Trophoblast cell (in vitro differentiated cells and primary cell): Measurements from ENCODE around the gene C15orf39.

ENCODE experiments used
- DNase-seq, 2 donors: peaks; one replicate each; pipeline ENCODE4 v3.0.0-alpha.2; 2016
- H2AFZ ChIP-seq: 2 replicates; pipeline ENCODE4 v1.6.1; 2013; ENCODE audit warnings: low read length, moderate library complexity, mild to moderate bottlenecking; ENCODE audit not compliant: insufficient read depth, poor library complexity
- H2AK5ac ChIP-seq: 2 replicates; pipeline ENCODE4 v1.6.1; 2013; ENCODE audit warnings: mild to moderate bottlenecking, low read length
- H2BK120ac ChIP-seq: 2 replicates; pipeline ENCODE4 v1.6.1; 2013; ENCODE audit warnings: low read length, mild to moderate bottlenecking, moderate library complexity; ENCODE audit not compliant: insufficient read depth, poor library complexity
- H2BK12ac ChIP-seq: 2 replicates; pipeline ENCODE4 v1.6.1; 2013; ENCODE audit warnings: mild to moderate bottlenecking, low read length, moderate library complexity
- H2BK5ac ChIP-seq: 2 replicates; pipeline ENCODE4 v1.6.1; 2013; ENCODE audit warnings: low read length, low read depth, moderate library complexity, mild to moderate bottlenecking; ENCODE audit not compliant: poor library complexity
- H3K14ac ChIP-seq: 2 replicates; pipeline ENCODE4 v1.6.1; 2013; ENCODE audit warnings: mild to moderate bottlenecking, low read length
- H3K18ac ChIP-seq: 2 replicates; pipeline ENCODE4 v1.6.1; 2013; ENCODE audit warnings: mild to moderate bottlenecking, low read length
- H3K23ac ChIP-seq: 2 replicates; pipeline ENCODE4 v1.6.1; 2013; ENCODE audit warnings: low read length
- H3K27ac ChIP-seq: 2 replicates; pipeline ENCODE4 v1.5.1; 2013; ENCODE audit warnings: low read depth, mild to moderate bottlenecking, inconsistent platforms, low read length, moderate library complexity
- H3K27me3 ChIP-seq: 2 replicates; pipeline ENCODE4 v1.6.1; 2013; ENCODE audit warnings: inconsistent platforms, mild to moderate bottlenecking, low read length, moderate library complexity; ENCODE audit not compliant: insufficient read depth
- H3K36me3 ChIP-seq, 2 experiments: 1 replicate in 1 of 2; 2 replicates in 1 of 2; pipeline ENCODE4 v1.6.1; 2013; ENCODE audit warnings: low read length in 2 of 2, mild to moderate bottlenecking in 2 of 2, moderate library complexity in 1 of 2; ENCODE audit not compliant: insufficient read depth in 2 of 2, control insufficient read depth in 1 of 2
- H3K4ac ChIP-seq: 2 replicates; pipeline ENCODE4 v1.6.1; 2013; ENCODE audit warnings: low read depth, mild to moderate bottlenecking, low read length, moderate library complexity
- H3K4me1 ChIP-seq, 2 experiments: 1 replicate in 1 of 2; 2 replicates in 1 of 2; pipeline ENCODE4 v1.6.1; 2013; ENCODE audit warnings: low read length in 2 of 2, mild to moderate bottlenecking in 2 of 2, moderate library complexity in 1 of 2; ENCODE audit not compliant: insufficient read depth in 2 of 2, control insufficient read depth in 1 of 2
- H3K4me2 ChIP-seq: 2 replicates; pipeline ENCODE4 v1.6.1; 2013; ENCODE audit warnings: inconsistent platforms, mild to moderate bottlenecking, low read length, moderate library complexity
- H3K4me3 ChIP-seq: 2 replicates; pipeline ENCODE4 v1.5.1; 2013; ENCODE audit warnings: mild to moderate bottlenecking, low read depth, low read length, inconsistent platforms
- H3K79me1 ChIP-seq: one replicate; pipeline ENCODE4 v1.6.1; 2013; ENCODE audit warnings: low read length
- H3K79me2 ChIP-seq: 2 replicates; pipeline ENCODE4 v1.6.1; 2013; ENCODE audit warnings: low read length, mild to moderate bottlenecking; ENCODE audit not compliant: control insufficient read depth, insufficient read depth, poor library complexity
- H3K9ac ChIP-seq: 2 replicates; pipeline ENCODE4 v1.6.1; 2013; ENCODE audit warnings: mild to moderate bottlenecking, low read length
- H3K9me3 ChIP-seq: 2 replicates; pipeline ENCODE4 v1.6.1; 2013; ENCODE audit warnings: low read depth, mild to moderate bottlenecking, control low read depth, inconsistent platforms, low read length; ENCODE audit not compliant: insufficient read depth
- H4K12ac ChIP-seq: 2 replicates; pipeline ENCODE4 v1.6.1; 2013; ENCODE audit warnings: low read depth, mild to moderate bottlenecking, low read length, moderate library complexity
- H4K8ac ChIP-seq: 2 replicates; pipeline ENCODE4 v1.6.1; 2013; ENCODE audit warnings: low read depth, mild to moderate bottlenecking, low read length, moderate library complexity
- H4K91ac ChIP-seq: one replicate; pipeline ENCODE4 v1.6.1; 2013; ENCODE audit warnings: low read depth, mild to moderate bottlenecking, low read length, moderate library complexity
- WGBS: extraction: QIAGEN DNeasy Blood & Tissue Kit; methylation state at CpG from one replicate; pipeline ENCODE4 v1.1.7; 2013; ENCODE audit warnings: missing lambda C conversion rate; ENCODE audit not compliant: insufficient read length, insufficient coverage; ENCODE audit errors: extremely low coverage; 5-methylcytosine and 5-hydroxymethylcytosine counted together

C15orf39 gene

DNA sequence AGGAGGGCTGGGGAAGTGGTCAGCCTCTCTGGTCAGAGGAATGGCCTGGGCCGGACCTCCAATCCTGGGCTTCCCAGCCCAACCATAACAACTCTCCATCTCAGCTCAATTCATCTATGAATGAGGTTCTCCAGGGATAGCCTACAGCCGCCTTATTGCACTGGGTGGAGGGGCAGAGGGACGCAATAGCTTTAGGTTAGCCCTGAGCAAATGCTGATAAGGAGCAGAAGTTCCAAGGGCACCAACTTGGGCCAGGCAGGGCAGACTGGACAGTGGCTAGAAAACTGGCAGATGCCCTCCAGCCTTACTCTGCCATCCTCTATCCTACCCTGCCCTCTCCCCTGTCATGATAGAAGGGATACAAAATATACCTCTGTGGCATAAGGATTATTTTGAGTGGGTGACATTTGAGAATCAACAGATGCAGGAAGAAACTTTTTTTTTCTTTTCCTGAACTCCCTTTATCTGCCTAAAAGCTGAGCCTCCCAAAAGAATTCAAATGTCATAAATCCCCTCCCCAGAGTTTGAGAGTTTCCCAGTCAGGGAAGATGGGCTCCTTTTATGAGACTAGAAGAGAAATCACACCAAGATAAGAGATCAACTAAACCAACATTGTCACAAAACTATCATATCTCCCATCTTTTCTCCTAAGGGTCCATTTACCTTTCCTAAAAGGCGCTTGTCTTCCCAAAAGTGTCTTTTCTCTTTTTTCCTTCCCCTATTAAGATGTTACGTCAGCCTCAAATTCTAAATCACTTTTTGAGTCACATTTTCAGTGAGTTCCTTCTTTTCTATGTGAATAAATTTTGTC is 40.4 kb upstream of the C15orf39 start:
- no peak overlapping the region for H3K14ac ChIP-seq
- no peak overlapping the region for H3K27ac ChIP-seq
- H3K36me3 ChIP-seq: no peaks in the 10 kb centered on the region
- DNase-seq: no peak
- no peaks in the 10 kb centered on the region for H3K79me1 ChIP-seq
- H4K12ac ChIP-seq: no peak overlapping the region
- H2BK12ac ChIP-seq: no peak overlapping the region
- H3K18ac ChIP-seq: no peak overlapping the region
- no peak overlapping the region for H4K91ac ChIP-seq
- no peak overlapping the region for H2BK120ac ChIP-seq
- no peaks in the 10 kb centered on the region for H3K27me3 ChIP-seq
- no peak overlapping the region for H3K9ac ChIP-seq
- no peak overlapping the region for H3K4ac ChIP-seq
- no peaks in the 10 kb centered on the region for H3K4me1 ChIP-seq
- no peaks in the 10 kb centered on the region for H3K79me2 ChIP-seq
- H3K23ac ChIP-seq: no peak overlapping the region
- H2AFZ ChIP-seq: no peak overlapping the region
- no peak overlapping the region for H4K8ac ChIP-seq
- no peak overlapping the region for H2BK5ac ChIP-seq
- no peak overlapping the region for H3K4me3 ChIP-seq
- WGBS: no CpG with 5 or more reads among the region's 5 CpGs
- H3K4me2 ChIP-seq: no peak overlapping the region
- H3K9me3 ChIP-seq: no peaks in the 10 kb centered on the region
- H2AK5ac ChIP-seq: no peak overlapping the region

DNA sequence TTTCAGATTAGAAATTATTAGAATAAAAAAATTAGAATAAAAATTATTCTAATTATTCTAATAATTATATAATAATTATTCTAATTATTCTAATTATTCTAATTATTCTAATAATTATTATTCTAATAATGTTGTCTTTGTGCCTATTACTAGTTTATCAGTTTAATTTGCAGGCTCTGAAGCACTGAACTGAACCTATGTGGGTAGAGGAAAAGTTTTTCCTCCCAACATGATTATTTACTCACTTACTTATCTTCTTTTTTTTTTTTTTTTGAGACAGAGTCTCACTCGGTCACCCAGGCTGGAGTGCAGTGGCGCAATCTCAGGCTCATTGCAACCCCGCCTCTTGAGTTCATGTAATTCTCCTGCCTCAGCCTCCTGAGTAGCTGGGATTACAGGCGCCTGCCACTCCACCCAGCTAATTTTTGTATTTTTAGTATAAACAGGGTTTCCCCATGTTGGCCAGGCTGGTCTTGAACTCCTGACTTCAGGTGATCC is 39.7 kb upstream of the C15orf39 start:
- H3K27me3 ChIP-seq: no peaks in the 10 kb centered on the region
- no peak overlapping the region for H2BK5ac ChIP-seq
- H3K4me1 ChIP-seq: no peaks in the 10 kb centered on the region
- no peak overlapping the region for H4K8ac ChIP-seq
- no peak overlapping the region for H2BK12ac ChIP-seq
- no peak overlapping the region for H3K4me2 ChIP-seq
- no peak overlapping the region for H3K14ac ChIP-seq
- H3K79me2 ChIP-seq: no peaks in the 10 kb centered on the region
- no peak overlapping the region for H3K4ac ChIP-seq
- H2AFZ ChIP-seq: no peak overlapping the region
- H2BK120ac ChIP-seq: no peak overlapping the region
- no peak overlapping the region for H3K4me3 ChIP-seq
- no peak overlapping the region for H3K9ac ChIP-seq
- no peak overlapping the region for H4K12ac ChIP-seq
- peak; percentile 43 to 58 for DNase-seq
- H3K79me1 ChIP-seq: no peaks in the 10 kb centered on the region
- H4K91ac ChIP-seq: no peak overlapping the region
- no peaks in the 10 kb centered on the region for H3K9me3 ChIP-seq
- H3K23ac ChIP-seq: no peak overlapping the region
- H3K36me3 ChIP-seq: no peaks in the 10 kb centered on the region
- H3K27ac ChIP-seq: no peak overlapping the region
- no peak overlapping the region for H3K18ac ChIP-seq
- WGBS: no CpG with 5 or more reads among the region's 4 CpGs
- H2AK5ac ChIP-seq: no peak overlapping the region

DNA sequence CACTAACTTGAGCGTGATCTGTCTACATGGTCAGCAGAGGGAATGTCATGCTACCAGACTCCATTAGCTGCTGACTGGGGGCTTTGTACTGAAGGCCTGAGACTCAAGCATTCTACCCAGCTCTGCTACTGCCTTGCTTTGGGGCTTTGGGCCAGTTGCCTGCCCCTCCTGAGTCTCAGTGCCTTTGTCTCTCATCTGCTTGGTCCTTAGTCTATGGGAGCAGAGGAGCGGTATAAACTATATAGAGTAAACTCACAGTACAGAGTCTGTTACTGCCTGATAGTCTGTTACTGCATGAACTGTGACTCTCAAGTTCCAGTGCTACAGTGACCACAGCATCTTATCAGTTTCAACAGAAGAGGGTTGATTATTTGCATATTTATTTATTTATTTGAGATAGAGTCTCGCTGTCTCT is 38.5 kb upstream of the C15orf39 start:
- WGBS: no CpG with 5 or more reads among the region's 3 CpGs
- no peak overlapping the region for H3K4me3 ChIP-seq
- H3K79me2 ChIP-seq: no peaks in the 10 kb centered on the region
- H3K27ac ChIP-seq: no peak overlapping the region
- no peak overlapping the region for H2AK5ac ChIP-seq
- H2BK5ac ChIP-seq: no peak overlapping the region
- no peak for DNase-seq
- no peak overlapping the region for H3K4ac ChIP-seq
- H4K91ac ChIP-seq: no peak overlapping the region
- H2BK12ac ChIP-seq: no peak overlapping the region
- no peak overlapping the region for H3K23ac ChIP-seq
- no peaks in the 10 kb centered on the region for H3K4me1 ChIP-seq
- no peaks in the 10 kb centered on the region for H3K36me3 ChIP-seq
- H3K18ac ChIP-seq: no peak overlapping the region
- no peaks in the 10 kb centered on the region for H3K27me3 ChIP-seq
- H3K9me3 ChIP-seq: no peaks in the 10 kb centered on the region
- no peaks in the 10 kb centered on the region for H3K79me1 ChIP-seq
- H2AFZ ChIP-seq: no peak overlapping the region
- no peak overlapping the region for H2BK120ac ChIP-seq
- no peak overlapping the region for H4K12ac ChIP-seq
- H4K8ac ChIP-seq: no peak overlapping the region
- H3K4me2 ChIP-seq: no peak overlapping the region
- no peak overlapping the region for H3K14ac ChIP-seq
- H3K9ac ChIP-seq: no peak overlapping the region

DNA sequence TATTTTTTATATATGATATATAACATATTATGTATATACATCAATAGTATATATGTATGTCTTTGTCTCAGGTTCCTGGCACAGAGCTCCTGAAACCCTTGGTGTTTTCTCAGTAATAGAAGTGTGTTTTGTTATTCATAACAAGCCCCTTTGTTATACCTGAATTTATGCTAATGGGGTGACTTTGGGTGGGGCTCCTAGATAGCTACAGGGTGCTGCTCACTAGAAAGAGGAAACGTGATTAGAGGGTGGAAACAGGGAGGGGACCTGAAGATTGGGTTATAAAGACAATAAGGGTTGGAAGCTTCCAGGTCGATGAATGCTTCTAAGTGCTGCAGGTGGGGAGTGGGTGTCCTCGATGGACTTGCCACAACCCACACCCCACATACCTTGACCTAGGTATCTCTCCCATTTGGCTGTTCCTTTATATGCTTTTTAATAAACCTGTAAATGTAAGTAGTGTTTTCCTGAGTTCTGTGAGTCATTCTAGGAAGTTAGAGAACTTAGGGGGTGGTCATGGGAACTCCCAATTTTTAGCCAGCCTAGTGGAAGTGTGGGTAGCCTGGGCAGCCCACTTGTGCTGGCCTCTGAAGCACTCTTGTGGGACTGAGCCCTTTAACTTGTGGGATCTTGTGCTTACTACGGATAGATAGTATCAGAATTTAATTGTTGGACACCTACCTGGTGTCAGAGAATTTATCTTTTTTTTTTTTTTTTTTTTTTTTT is 36.9 kb upstream of the C15orf39 start:
- Histone ChIP-seq H2AFZ (no peak overlapping the region), H3K23ac (no peak overlapping the region), H3K14ac (no peak overlapping the region), H2BK12ac (no peak overlapping the region), H2BK120ac (no peak overlapping the region), H2BK5ac (no peak overlapping the region), H3K36me3 (no peaks in the 10 kb centered on the region), H4K8ac (no peak overlapping the region), H4K91ac (no peak overlapping the region), H3K9me3 (peaks cover 3% of the 10 kb centered on the region), H3K79me2 (no peaks in the 10 kb centered on the region), H3K27me3 (no peaks in the 10 kb centered on the region), H2AK5ac (no peak overlapping the region), H3K79me1 (no peaks in the 10 kb centered on the region), H3K4me2 (no peak overlapping the region), H4K12ac (no peak overlapping the region), H3K4ac (no peak overlapping the region), H3K4me3 (no peak overlapping the region), H3K9ac (no peak overlapping the region), H3K4me1 (no peaks in the 10 kb centered on the region), H3K18ac (no peak overlapping the region), H3K27ac (no peak overlapping the region)
- no CpG with 5 or more reads among the region's 4 CpGs for WGBS
- DNase-seq: no peak
